GM18520 (cell line): ENCODE results near the gene TEAD3.

Experiments
- ATAC-seq: cut with Tn5 transposase; IDR thresholded peaks from one replicate; pipeline ENCODE4 v1.9.1; 2021; ENCODE audit not compliant: unreplicated experiment

Gene TEAD3

DNA sequence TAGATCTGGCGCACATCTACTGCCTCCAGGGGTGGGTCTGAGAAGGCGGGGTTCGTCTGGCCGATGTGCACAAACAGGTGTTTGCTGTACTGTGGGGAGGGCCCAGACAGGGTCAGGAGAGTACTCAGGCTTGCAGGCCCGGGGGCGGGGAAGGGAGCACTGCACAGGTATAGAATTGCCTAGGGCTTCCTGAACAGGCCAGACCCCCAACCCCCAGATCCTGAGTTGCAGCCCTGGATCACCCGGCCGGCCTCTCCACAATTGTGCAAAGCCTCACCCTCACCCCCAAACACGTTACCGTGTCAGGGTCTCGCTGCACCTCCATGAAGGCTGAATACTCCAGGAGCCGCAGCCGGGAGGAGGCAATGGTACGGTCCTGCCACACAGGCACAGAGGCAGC is 20.9 kb downstream of the TEAD3 start:
- ATAC-seq: no peak

GRCh38 chr6:35475573-35475972 is 21.3 kb downstream of the TEAD3 start:
- no peak for ATAC-seq

DNA sequence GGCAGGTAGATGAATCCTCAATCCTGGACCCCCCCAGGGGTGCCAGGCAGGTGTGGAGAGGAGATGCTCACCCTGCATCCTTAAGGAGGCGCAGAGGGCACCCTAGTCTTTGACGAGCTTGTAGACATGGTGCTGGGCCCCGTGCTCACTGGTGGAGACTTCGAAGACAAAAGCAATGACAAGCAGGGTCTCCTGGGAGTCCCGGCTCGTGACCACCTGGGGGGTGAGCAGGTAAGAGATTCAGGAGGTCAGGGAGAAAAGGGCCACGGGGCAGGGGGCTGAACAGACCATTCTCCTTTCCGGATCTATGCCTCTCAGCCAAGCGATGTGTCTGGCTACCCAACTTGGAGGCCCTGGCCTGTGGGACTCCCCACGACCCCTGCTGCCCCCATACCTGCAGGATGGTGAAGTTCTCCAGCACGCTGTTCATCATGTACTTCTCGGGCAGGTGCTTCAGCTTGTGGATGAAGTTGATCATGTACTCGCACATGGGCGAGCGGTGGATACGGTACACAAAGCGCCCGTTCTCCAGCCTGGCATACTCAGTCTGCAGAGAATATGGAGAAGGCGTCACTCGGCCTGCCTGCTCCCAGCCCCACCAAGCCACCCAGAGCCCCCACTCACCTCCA is 21.8 kb downstream of the TEAD3 start:
- no peak for ATAC-seq

GRCh38 chr6:35474131-35474941 is 22.5 kb downstream of the TEAD3 start:
- no peak for ATAC-seq

DNA sequence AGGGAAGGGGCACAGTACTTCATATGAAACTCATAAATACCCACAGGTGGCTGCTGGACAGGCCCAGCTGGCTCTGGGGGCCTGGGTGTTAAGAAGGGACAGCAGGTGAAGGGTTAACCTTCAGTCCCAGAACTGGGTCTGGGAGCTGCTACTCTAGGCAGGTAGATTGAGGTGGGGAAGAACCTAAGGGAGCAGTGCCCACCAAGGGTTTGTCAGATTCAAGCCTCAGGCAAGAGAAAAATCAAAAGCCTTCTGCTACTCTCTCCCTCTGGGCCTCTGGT is 23.1 kb downstream of the TEAD3 start:
- no peak for ATAC-seq

DNA sequence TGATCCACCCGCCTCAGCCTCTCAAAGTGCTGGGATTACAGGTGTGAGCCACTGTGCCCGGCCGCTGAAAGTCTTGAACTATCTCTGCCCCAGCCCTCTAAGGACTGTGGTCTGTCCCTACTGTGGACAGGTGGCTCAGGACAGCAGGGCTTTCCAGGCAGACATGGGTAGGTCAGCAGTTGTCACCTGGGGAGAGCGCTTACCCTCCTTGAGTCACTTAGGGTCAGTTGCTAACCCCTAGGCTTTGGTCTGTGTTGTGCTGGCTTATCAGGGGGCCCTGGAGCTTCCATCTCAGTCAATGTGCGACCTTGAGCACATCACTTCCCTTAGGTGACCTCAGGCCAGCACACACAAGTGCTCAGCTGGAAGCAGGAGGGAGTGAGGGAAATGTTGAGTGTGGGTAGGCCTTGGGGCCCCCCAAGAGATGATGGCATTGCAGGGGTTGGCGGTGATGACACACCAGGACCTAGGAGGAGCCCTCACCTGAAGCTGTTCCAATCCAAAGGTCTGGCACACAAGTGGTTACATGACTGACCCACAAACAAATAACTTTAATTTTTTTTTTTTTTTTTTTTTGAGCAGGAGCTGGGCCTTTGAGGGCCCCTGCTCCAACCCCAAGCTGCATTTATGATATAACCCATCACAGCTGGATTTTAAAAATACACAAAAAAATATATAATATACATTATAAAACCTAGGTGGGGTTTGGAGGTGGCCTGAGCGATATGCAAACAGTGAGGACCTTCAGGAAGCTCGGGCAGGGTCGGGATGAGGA is 23.6 kb downstream of the TEAD3 start:
- ATAC-seq: no peak

- no peak for ATAC-seq
Measured at GRCh38 chr6:35471836-35472345, 25.0 kb downstream of the TEAD3 start.

GRCh38 chr6:35470663-35471120 is 26.2 kb downstream of the TEAD3 start:
- no peak for ATAC-seq

DNA sequence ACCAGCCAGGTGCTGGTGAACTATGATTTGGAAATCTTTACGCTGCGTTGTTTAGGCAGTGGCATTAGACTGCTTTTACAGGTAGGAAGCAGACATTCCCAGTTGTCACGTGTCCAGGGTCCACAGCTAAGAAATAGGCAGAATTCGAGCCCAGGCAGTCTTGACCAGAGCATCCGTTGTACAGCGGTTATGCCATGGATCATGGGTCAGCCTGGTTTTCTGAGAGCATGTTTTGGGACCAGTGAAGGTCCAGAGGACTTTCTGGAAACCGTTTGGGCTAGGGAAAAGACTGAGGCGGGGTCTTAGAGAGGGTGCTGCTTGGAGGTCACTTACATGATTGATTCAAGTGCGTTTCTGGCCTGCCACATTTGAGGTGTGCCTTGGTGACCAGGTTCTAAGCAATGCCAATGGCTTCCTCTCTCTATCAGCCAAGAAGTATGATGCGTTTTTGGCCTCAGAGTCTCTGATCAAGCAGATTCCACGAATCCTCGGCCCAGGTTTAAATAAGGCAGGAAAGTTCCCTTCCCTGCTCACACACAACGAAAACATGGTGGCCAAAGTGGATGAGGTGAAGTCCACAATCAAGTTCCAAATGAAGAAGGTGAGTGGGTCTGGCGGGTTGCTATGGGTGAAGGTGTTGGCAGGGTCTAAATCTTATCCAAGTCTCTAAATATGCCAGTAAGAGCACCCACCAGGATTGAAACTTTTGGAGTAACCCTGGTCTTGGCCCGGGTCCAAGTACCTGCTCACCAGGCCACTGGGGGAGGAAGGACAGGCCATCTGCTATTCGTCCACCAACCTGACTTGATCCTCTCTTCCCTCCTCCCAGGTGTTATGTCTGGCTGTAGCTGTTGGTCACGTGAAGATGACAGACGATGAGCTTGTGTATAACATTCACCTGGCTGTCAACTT is 26.9 kb downstream of the TEAD3 start:
- no peak for ATAC-seq

GRCh38 chr6:35468980-35469750 is 27.7 kb downstream of the TEAD3 start:
- no peak for ATAC-seq

DNA sequence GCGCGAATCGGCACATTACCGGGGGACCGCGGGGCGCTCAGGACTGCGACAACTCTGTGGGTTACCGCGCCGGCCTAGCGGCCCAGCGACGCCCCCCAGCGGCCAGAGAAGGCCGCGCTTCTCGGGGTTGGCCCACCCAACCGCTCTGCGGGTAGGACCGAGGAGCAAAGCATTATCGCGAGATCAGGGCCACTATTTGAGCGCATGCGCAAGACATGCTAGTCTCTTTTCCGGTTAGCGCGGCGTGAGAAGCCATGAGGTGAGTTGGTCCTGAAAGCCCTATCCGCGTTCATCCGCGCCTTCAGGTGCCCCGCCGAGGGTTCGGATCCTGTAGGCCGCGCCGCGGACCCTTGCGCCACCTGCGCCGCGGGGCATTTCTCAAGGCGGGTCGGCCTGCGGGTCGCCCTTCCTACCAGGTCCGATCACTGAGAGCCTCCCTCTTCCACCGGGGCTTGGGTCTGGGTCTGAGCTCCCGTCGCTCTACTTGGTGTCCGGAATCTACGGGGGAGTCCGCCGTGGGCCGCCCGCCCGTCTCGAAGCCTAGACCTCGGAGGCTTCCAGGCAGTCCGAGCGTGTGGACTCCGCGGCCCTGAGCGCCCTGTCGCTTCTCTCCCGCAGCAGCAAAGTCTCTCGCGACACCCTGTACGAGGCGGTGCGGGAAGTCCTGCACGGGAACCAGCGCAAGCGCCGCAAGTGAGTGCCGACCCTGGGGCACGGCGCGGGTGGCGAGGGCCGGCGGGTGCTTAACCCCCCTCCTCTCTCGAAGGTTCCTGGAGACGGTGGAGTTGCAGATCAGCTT is 28.5 kb downstream of the TEAD3 start, which contains the start of gene RPL10A:
RPL10A (plus strand) TSS at position 221 of the 799 bp plus-strand sequence; CDS start at position 255, 34 bp downstream.
- peak; percentile 85 for ATAC-seq

GRCh38 chr6:35465646-35466045 is 31.2 kb downstream of the TEAD3 start:
- no peak for ATAC-seq

DNA sequence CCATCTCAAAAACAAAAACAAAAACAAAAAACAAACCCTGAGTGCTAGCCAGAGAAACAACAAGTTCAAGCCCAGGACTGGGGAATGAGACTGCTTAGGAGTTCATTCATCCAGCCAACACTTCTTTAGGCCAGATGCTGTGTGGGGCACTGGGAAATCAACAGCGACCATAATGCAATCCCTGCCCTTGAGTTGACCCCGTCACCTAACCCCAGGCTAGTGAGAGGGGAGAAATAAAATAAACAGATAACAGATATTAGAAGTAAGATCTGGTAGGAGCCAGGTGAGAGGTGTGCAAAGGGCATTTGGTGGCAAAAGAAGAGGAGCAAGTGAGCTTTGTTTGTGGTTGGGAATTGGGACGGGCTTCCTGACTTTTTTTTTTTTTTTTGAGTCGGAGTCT is 33.6 kb downstream of the TEAD3 start:
- no peak for ATAC-seq

DNA sequence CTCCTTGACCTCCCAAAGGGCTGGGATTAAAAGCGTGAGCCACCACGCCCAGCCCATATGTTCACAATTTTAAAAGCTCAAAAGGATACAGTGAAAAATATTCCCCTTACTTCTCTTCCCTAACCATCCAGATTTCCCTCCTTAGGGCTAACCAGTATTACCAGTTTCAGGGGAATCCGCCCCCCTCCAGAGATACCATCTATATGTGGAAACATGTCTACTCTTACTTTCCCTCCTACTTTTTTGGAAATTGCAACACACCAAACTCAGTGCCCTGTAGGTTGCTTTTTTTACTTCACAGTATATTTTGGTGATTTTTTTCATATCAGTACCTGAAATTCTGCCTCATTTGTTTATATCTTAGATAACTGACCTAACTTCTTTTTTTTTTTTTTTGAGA is 35.6 kb downstream of the TEAD3 start:
- ATAC-seq: no peak

DNA sequence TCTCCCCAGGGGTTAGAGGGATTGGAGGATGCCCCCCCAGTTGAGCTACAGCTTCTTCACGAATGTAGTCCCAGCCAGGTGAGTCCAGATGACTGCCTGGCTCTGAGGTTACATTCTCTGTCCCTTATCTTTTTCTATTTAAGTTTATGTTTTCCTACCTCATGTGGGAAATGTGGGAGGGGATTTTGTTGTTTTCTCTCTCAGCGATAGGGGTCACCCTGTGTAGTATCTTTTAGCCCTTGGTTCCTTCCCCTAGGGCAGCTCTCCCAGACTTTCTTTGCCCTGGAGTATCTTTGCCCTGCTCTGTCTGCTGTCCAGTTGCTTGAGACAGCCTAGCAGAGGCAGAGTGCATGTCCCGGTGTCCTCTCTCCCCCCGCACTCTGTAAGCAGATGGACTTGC is 39.0 kb downstream of the TEAD3 start:
- no peak for ATAC-seq

GRCh38 chr6:35454391-35455110 is 42.3 kb downstream of the TEAD3 start:
- no peak for ATAC-seq

GRCh38 chr6:35453236-35453635 is 43.6 kb downstream of the TEAD3 start:
- ATAC-seq: no peak
